ENCODE results near the gene PFKM.

DNA sequence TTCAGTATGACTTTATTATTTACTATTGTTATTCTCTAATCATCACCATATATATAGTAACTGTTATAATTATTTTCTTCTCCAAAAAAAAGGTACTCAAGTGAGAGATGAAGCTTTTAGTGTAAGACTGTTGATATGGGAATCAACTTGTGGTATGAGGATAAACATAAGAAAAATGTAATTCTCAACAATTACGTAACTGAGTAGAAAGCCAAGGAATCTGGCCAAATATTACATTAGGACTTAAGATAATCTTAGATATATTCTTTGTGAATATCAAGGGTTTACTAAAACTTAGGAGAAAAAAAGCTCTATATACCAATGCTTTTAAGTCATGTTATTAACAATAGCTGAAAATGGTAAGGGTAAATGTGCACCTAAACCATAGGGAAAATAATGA is 26.6 kb upstream of the PFKM start:
- no peak for TF ChIP-seq EZH2 (IDR thresholded peaks at IDR 0.05; ENCODE audit: borderline replicate concordance, low read depth, low read length, severe bottlenecking)
- TF ChIP-seq, protein P1, sequence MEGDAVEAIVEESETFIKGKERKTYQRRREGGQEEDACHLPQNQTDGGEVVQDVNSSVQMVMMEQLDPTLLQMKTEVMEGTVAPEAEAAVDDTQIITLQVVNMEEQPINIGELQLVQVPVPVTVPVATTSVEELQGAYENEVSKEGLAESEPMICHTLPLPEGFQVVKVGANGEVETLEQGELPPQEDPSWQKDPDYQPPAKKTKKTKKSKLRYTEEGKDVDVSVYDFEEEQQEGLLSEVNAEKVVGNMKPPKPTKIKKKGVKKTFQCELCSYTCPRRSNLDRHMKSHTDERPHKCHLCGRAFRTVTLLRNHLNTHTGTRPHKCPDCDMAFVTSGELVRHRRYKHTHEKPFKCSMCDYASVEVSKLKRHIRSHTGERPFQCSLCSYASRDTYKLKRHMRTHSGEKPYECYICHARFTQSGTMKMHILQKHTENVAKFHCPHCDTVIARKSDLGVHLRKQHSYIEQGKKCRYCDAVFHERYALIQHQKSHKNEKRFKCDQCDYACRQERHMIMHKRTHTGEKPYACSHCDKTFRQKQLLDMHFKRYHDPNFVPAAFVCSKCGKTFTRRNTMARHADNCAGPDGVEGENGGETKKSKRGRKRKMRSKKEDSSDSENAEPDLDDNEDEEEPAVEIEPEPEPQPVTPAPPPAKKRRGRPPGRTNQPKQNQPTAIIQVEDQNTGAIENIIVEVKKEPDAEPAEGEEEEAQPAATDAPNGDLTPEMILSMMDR (IDR thresholded peaks at IDR 0.05; ENCODE audit: borderline replicate concordance, extremely low read depth, low read length, poor library complexity, severe bottlenecking) = no peak
